ENCODE results near the gene SNX18. TPM values are rescaled to one million over a fixed set of nuclear protein-coding genes. Genes with fewer than 3 reads are reported as not detected.

SNX18 gene
- total RNA-seq, 1 donor from 2014 or later: 95.0 TPM

- H3K4me1 Mint-ChIP-seq (ENCODE audit: low read depth, unreplicated experiment): peaks cover 7% of the 10 kb centered on the region
- no peak overlapping the region for H3K4me3 Mint-ChIP-seq (ENCODE audit: unreplicated experiment)
- no peak overlapping the region for H3K27ac Mint-ChIP-seq (ENCODE audit: unreplicated experiment)
- H3K36me3 Mint-ChIP-seq (ENCODE audit: unreplicated experiment): peaks cover 12% of the 10 kb centered on the region
- no peak for TF ChIP-seq CTCF (IDR thresholded peaks at IDR 0.05; ENCODE audit: partially characterized antibody, unreplicated experiment)
- peaks cover 7% of the 10 kb centered on the region for H3K27me3 Mint-ChIP-seq (ENCODE audit: unreplicated experiment)
- H3K9me3 Mint-ChIP-seq (ENCODE audit: unreplicated experiment): peaks cover 4% of the 10 kb centered on the region
- DNase-seq: no peak
Observed at GRCh38 chr5:54547711-54548250, 30.2 kb downstream of the SNX18 start.

GRCh38 chr5:54548565-54548964 lies 31.0 kb downstream of the SNX18 start:
- TF ChIP-seq CTCF (IDR thresholded peaks at IDR 0.05; ENCODE audit: partially characterized antibody, unreplicated experiment): no peak
- Mint-ChIP-seq H3K36me3 (ENCODE audit: unreplicated experiment) (peaks cover 12% of the 10 kb centered on the region), H3K27me3 (ENCODE audit: unreplicated experiment) (peaks cover 8% of the 10 kb centered on the region), H3K9me3 (ENCODE audit: unreplicated experiment) (peaks cover 5% of the 10 kb centered on the region), H3K4me3 (ENCODE audit: unreplicated experiment) (no peak overlapping the region), H3K4me1 (ENCODE audit: low read depth, unreplicated experiment) (peaks cover 7% of the 10 kb centered on the region), H3K27ac (ENCODE audit: unreplicated experiment) (no peak overlapping the region)
- DNase-seq: no peak

- Mint-ChIP-seq H3K27ac (ENCODE audit: unreplicated experiment) (no peak overlapping the region), H3K4me3 (ENCODE audit: unreplicated experiment) (no peak overlapping the region), H3K4me1 (ENCODE audit: low read depth, unreplicated experiment) (peaks cover 3% of the 10 kb centered on the region), H3K9me3 (ENCODE audit: unreplicated experiment) (peaks cover 5% of the 10 kb centered on the region), H3K36me3 (ENCODE audit: unreplicated experiment) (peaks cover 12% of the 10 kb centered on the region), H3K27me3 (ENCODE audit: unreplicated experiment) (peaks cover 8% of the 10 kb centered on the region)
- TF ChIP-seq CTCF (IDR thresholded peaks at IDR 0.05; ENCODE audit: partially characterized antibody, unreplicated experiment): no peak
- DNase-seq: no peak
Observed at GRCh38 chr5:54551292-54551691, 33.7 kb downstream of the SNX18 start.

- no peak for TF ChIP-seq CTCF (IDR thresholded peaks at IDR 0.05; ENCODE audit: partially characterized antibody, unreplicated experiment)
- DNase-seq: no peak
- Mint-ChIP-seq H3K27me3 (ENCODE audit: unreplicated experiment) (peaks cover 8% of the 10 kb centered on the region), H3K4me1 (ENCODE audit: low read depth, unreplicated experiment) (peaks cover 3% of the 10 kb centered on the region), H3K4me3 (ENCODE audit: unreplicated experiment) (no peak overlapping the region), H3K27ac (ENCODE audit: unreplicated experiment) (no peak overlapping the region), H3K36me3 (ENCODE audit: unreplicated experiment) (peaks cover 12% of the 10 kb centered on the region), H3K9me3 (ENCODE audit: unreplicated experiment) (peaks cover 5% of the 10 kb centered on the region)
Observed at GRCh38 chr5:54551926-54552325, 34.4 kb downstream of the SNX18 start.

- peaks cover 3% of the 10 kb centered on the region for H3K4me1 Mint-ChIP-seq (ENCODE audit: low read depth, unreplicated experiment)
- peaks cover 12% of the 10 kb centered on the region for H3K36me3 Mint-ChIP-seq (ENCODE audit: unreplicated experiment)
- no peak for TF ChIP-seq CTCF (IDR thresholded peaks at IDR 0.05; ENCODE audit: partially characterized antibody, unreplicated experiment)
- H3K9me3 Mint-ChIP-seq (ENCODE audit: unreplicated experiment): peaks cover 5% of the 10 kb centered on the region
- no peak for DNase-seq
- no peak overlapping the region for H3K4me3 Mint-ChIP-seq (ENCODE audit: unreplicated experiment)
- no peak overlapping the region for H3K27ac Mint-ChIP-seq (ENCODE audit: unreplicated experiment)
- peaks cover 8% of the 10 kb centered on the region for H3K27me3 Mint-ChIP-seq (ENCODE audit: unreplicated experiment)
Observed at GRCh38 chr5:54552446-54552845, 34.9 kb downstream of the SNX18 start.

Measured in glutamatergic neuron (in vitro differentiated cells).